Mammary epithelial cell (primary cell): ENCODE results near the gene KPNA4.

Experiments used
- CTCF ChIP-seq, 2 donors: IDR thresholded peaks in 1 of 2; conservative IDR thresholded peaks in 1 of 2; 2 replicates each; pipeline ENCODE4 v1.5.1; 2011 to 2012; ENCODE audit warnings: inconsistent platforms in 2 of 2, low read length in 2 of 2, mild to moderate bottlenecking in 2 of 2, control low read depth in 1 of 2, low read depth in 1 of 2; ENCODE audit not compliant: insufficient read depth in 1 of 2; ENCODE audit errors: extremely low read depth in 1 of 2
- EZH2 ChIP-seq: IDR thresholded peaks from 2 replicates; pipeline ENCODE4 v1.6.1; 2012; ENCODE audit warnings: low read length, inconsistent platforms, borderline replicate concordance

GRCh38 chr3:160601288-160601687 is 35.9 kb upstream of the KPNA4 start:
- TF ChIP-seq CTCF (conservative IDR thresholded peaks at IDR 0.05 in 1 of 2, IDR thresholded peaks at IDR 0.05 in 1 of 2; ENCODE audit: extremely low read depth in 1 of 2, insufficient read depth in 1 of 2, low read depth in 1 of 2, low read length in 2 of 2) (no peak), EZH2 (no peak)
